HCT116 (cell line): Measurements from ENCODE around the gene NARF. TPM values are rescaled to one million over a fixed set of nuclear protein-coding genes. Genes with fewer than 3 reads are reported as not detected.
A peak's percentile ranks its signal among the peaks of the same experiment; 100 is the strongest.
"Not testable (repeated sequence)": the region's sequence is repeated elsewhere in the genome, so short reads cannot be mapped to it uniquely, and the experiment has no call there.

ENCODE experiments used
- ATAC-seq: fragments of 200-7000 bp; cut with Tn5 transposase; 2 replicates; pipeline ENCODE4 v1.9.1; 2020; ENCODE audit warnings: mild to moderate bottlenecking, moderate library complexity
- BruUV-seq: library from RNA; stranded (reverse); fragments of 400-500 nt; replicated peaks from 2 replicates; lab custom pipeline; 2021; lab: Mats Ljungman, UMichigan
- CTCF ChIA-PET: fragments of 300-600 bp; sonication (Branson Sonifier 250); formaldehyde crosslinking; loops from one replicate; lab custom pipeline; 2021; ENCODE audit warnings: antibody characterized with exemption; lab: Charles Lee
- POLR2A ChIA-PET: fragments of 300-600, 350-600 bp; sonication (Branson Sonifier 250); formaldehyde crosslinking; loops from one replicate; lab custom pipeline; 2021; ENCODE audit warnings: antibody characterized with exemption; lab: Charles Lee
- RAD21 ChIA-PET, 2 experiments: fragments of 300-600 bp; sonication (Branson Sonifier 250); formaldehyde crosslinking; loops; one replicate each; lab custom pipeline; 2023; ENCODE audit warnings: low total read pairs in 2 of 2; ENCODE audit not compliant: uncharacterized antibody in 2 of 2, unreplicated experiment in 2 of 2, low non-redundant PET in 1 of 2; lab: Charles Lee
- DNase-seq: peaks from one replicate; pipeline ENCODE4 v3.0.0-alpha.2; 2010; ENCODE audit warnings: low read depth, low spot score
- H2AFZ ChIP-seq: fragments of 200-600 bp; shearing (Covaris generic), sonication (generic); 2 replicates; pipeline ENCODE4 v1.6.1; 2017; ENCODE audit warnings: low read depth, mixed run types, mixed read lengths, antibody characterized with exemption, low read length; ENCODE audit not compliant: poor library complexity, severe bottlenecking
- H3K27ac ChIP-seq: 2 replicates; pipeline ENCODE4 v1.5.1; 2012; ENCODE audit warnings: low read depth, low read length
- H3K27me3 ChIP-seq: fragments of 200-600 bp; sonication (generic); 2 replicates; pipeline ENCODE4 v1.6.1; 2016; ENCODE audit warnings: mixed run types, low read length, mixed read lengths; ENCODE audit not compliant: insufficient read depth
- H3K36me3 ChIP-seq, 2 experiments: fragments of 200-500 bp in 1 of 2; fragments of 200-600 bp in 1 of 2; sonication (Bioruptor generic) in 1 of 2; sonication (generic) in 1 of 2; 2 replicates each; pipeline versions ENCODE4 v1.5.1 to v1.6.1; 2014 to 2016; ENCODE audit warnings: low read length in 2 of 2, inconsistent platforms in 1 of 2, mixed read lengths in 1 of 2, mixed run types in 1 of 2; ENCODE audit not compliant: insufficient read depth in 2 of 2, control insufficient read depth in 1 of 2
- H3K4me1 ChIP-seq, 2 experiments: fragments of 200-600 bp in 1 of 2; sonication (generic) in 1 of 2; 2 replicates each; pipeline versions ENCODE4 v1.5.1 to v1.6.1; 2012 to 2017; ENCODE audit warnings: low read length in 2 of 2, inconsistent platforms in 1 of 2, mild to moderate bottlenecking in 1 of 2, mixed read lengths in 1 of 2, mixed run types in 1 of 2, moderate library complexity in 1 of 2; ENCODE audit not compliant: insufficient read depth in 2 of 2, control insufficient read depth in 1 of 2
- H3K4me2 ChIP-seq: fragments of 200-600 bp; sonication (generic); 2 replicates; pipeline ENCODE4 v1.6.1; 2017; ENCODE audit warnings: mixed run types, low read length, mixed read lengths
- H3K4me3 ChIP-seq, 2 experiments: fragments of 200-600 bp in 1 of 2; sonication (generic) in 1 of 2; replicated peaks in 1 of 2; 2 replicates each; pipeline ENCODE4 v1.5.1; 2011 to 2016; ENCODE audit warnings: low read length in 2 of 2, control low read depth in 1 of 2, low read depth in 1 of 2, mild to moderate bottlenecking in 1 of 2, mixed read lengths in 1 of 2, mixed run types in 1 of 2
- H3K79me2 ChIP-seq: fragments of 200-600 bp; sonication (generic); 2 replicates; pipeline ENCODE4 v1.6.1; 2017; ENCODE audit warnings: mild to moderate bottlenecking, mixed run types, low read length, moderate library complexity, mixed read lengths; ENCODE audit not compliant: insufficient read depth
- H3K9ac ChIP-seq: fragments of 200-600 bp; sonication (generic); 2 replicates; pipeline ENCODE4 v1.6.1; 2016; ENCODE audit warnings: low read length, mixed read lengths
- H3K9me2 ChIP-seq: fragments of 200-600 bp; sonication (generic), shearing (Covaris generic); 2 replicates; pipeline ENCODE4 v1.6.1; 2017; ENCODE audit warnings: mixed run types, mild to moderate bottlenecking, moderate library complexity; ENCODE audit not compliant: insufficient read depth
- H3K9me3 ChIP-seq, 2 experiments: fragments of 200-500 bp in 1 of 2; fragments of 200-600 bp in 1 of 2; sonication (Bioruptor generic) in 1 of 2; sonication (generic) in 1 of 2; 2 replicates each; pipeline ENCODE4 v1.6.1; 2014 to 2017; ENCODE audit warnings: low read length in 2 of 2, mixed read lengths in 2 of 2, inconsistent platforms in 1 of 2, low read depth in 1 of 2, mild to moderate bottlenecking in 1 of 2, mixed run types in 1 of 2, moderate library complexity in 1 of 2; ENCODE audit not compliant: control insufficient read depth in 1 of 2, insufficient read depth in 1 of 2
- H4K20me1 ChIP-seq: fragments of 200-600 bp; sonication (generic), shearing (Covaris generic); 2 replicates; pipeline ENCODE4 v1.6.1; 2017; ENCODE audit warnings: mixed run types, mild to moderate bottlenecking, moderate library complexity; ENCODE audit not compliant: insufficient read depth
- CEBPB ChIP-seq: IDR thresholded peaks from 2 replicates; pipeline ENCODE4 v1.6.1; 2012; ENCODE audit warnings: low read depth
- EGR1 ChIP-seq: IDR thresholded peaks from 2 replicates; pipeline ENCODE4 v1.6.1; 2012; ENCODE audit warnings: low read depth
- ELF1 ChIP-seq: IDR thresholded peaks from 2 replicates; pipeline ENCODE4 v1.6.1; 2012; ENCODE audit warnings: low read depth, borderline replicate concordance
- EZH2 ChIP-seq: fragments of 200-600 bp; sonication (generic); IDR thresholded peaks from 2 replicates; pipeline ENCODE4 v1.6.1; 2017; ENCODE audit warnings: antibody characterized with exemption, mixed run types
- EZH2phosphoT487 ChIP-seq: fragments of 200-600 bp; IDR thresholded peaks from 2 replicates; pipeline ENCODE4 v1.6.1; 2018; ENCODE audit warnings: antibody characterized with exemption, borderline replicate concordance
- JUND ChIP-seq: IDR thresholded peaks from 2 replicates; pipeline ENCODE4 v1.6.1; 2012
- RAD21 ChIP-seq: IDR thresholded peaks from 2 replicates; pipeline ENCODE4 v1.6.1; 2012; ENCODE audit warnings: low read depth, mild to moderate bottlenecking
- SIN3A ChIP-seq: IDR thresholded peaks from 2 replicates; pipeline ENCODE4 v1.6.1; 2012; ENCODE audit warnings: low read depth
- SRF ChIP-seq: IDR thresholded peaks from 2 replicates; pipeline ENCODE4 v1.6.1; 2012; ENCODE audit warnings: low read depth
- YY1 ChIP-seq: IDR thresholded peaks from 2 replicates; pipeline ENCODE4 v1.6.1; 2011; ENCODE audit warnings: low read length, low read depth, moderate library complexity, mild to moderate bottlenecking; ENCODE audit not compliant: insufficient replicate concordance; ENCODE audit errors: extremely low read depth
- ZFX ChIP-seq: fragments of 450-650 bp; IDR thresholded peaks from 2 replicates; pipeline ENCODE4 v1.6.1; 2017
- intact Hi-C: fragments of 100-400 bp; cut with micrococcal nuclease; formaldehyde crosslinking; loops from 2 replicates; pipeline ENCODE4 v1.10.0; 2022
- total RNA-seq: library from RNA; stranded (reverse); gene quantifications from one replicate; pipeline ENCODE4 v1.2.1, GENCODE V29; 2021; ENCODE audit not compliant: unreplicated experiment
- TF ChIP-seq, protein P1 (sequence below), 3 experiments: fragments of 200-600 bp in 1 of 3; sonication (generic) in 1 of 3; IDR thresholded peaks in 2 of 3; conservative IDR thresholded peaks in 1 of 3; 2 replicates each; pipeline ENCODE4 v1.5.1; 2012 to 2017; ENCODE audit warnings: low read depth in 2 of 3, low read length in 2 of 3, antibody characterized with exemption in 1 of 3, borderline replicate concordance in 1 of 3, control low read depth in 1 of 3, mild to moderate bottlenecking in 1 of 3, mixed read lengths in 1 of 3, mixed run types in 1 of 3, moderate library complexity in 1 of 3; ENCODE audit not compliant: insufficient read depth in 1 of 3
- TF ChIP-seq, protein P2 (sequence below): IDR thresholded peaks from 2 replicates; pipeline ENCODE4 v1.6.1; 2012; ENCODE audit warnings: low read depth
- TF ChIP-seq, protein P3 (sequence below): IDR thresholded peaks from 2 replicates; pipeline ENCODE4 v1.6.1; 2012

Gene NARF
- total RNA-seq, 1 experiment from 2014 or later = 91.8 TPM

DNA sequence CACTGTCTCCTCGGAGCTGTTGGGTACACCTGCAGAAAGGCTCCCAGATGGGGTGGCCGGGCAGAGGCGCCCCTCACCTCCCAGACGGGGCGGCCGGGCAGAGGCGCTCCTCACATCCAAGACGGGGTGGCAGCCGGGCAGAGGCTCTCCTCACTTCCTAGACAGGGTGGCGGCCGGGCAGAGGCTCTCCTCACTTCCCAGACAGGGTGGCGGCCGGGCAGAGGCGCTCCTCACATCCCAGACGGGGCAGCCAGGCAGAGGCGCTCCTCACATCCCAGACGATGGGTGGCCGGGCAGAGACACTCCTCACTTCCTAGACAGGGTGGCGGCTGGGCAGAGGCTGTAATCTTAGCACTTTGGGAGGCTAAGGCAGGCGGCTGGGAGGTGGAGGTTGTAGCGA lies 4.8 kb upstream of the NARF start:
- intact Hi-C loops = loop anchor here (5.0 kb wide), 1 partner anchor 299 kb away; the partner anchor contains the start of gene TBCD
- H4K20me1 ChIP-seq, H3K27me3 ChIP-seq, DNase-seq, CTCF ChIA-PET, POLR2A ChIA-PET, H3K27ac ChIP-seq, ATAC-seq, BruUV-seq, H3K4me2 ChIP-seq, H2AFZ ChIP-seq, RAD21 ChIA-PET, H3K36me3 ChIP-seq, H3K9me3 ChIP-seq, H3K9ac ChIP-seq, H3K4me3 ChIP-seq, H3K9me2 ChIP-seq: not testable (repeated sequence)
- peaks cover 15% of the 10 kb centered on the region for H3K79me2 ChIP-seq
- H3K4me1 ChIP-seq = peaks cover 16 to 31% of the 10 kb centered on the region in 2 experiments

DNA sequence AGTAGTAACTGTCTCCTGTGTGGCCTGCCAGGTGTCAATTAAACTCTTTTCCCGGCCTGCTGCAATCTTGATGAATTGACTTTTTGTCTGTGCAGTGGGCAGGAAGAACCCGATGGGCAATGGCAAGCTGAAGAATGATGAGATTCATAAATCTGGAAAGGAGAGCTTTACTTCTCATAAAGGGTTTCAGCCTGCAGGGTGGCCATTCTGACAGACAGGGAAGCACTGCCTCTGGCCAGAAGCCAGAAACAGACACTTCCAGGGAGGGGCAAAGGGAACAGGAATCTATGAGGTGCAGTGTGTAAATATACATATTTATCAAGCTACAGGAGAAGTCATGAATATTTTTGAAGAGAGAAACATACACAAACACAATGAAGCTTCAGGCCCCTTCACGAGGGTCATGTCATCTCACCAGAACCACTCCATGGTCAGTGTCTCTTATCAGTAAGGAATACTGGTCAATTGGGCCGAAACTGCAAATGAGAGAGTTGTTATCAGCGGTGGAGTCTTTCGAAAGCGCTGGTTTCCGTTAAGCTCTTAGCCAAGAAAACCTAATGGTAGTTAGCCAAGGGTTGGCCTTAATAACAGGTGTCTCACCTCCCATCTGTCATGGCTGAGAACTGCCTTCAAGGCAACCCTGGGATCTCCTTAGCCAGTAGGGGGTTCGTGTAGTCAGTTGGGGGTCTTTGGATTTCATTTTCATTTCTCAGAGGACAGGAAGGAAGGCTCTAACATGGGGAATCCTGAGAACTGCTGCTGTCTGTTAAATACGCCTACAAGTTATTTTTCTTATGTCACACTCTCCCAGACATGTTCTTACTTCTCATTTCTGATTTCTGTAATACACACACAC lies 1.2 kb upstream of the NARF start:
- intact Hi-C loops = no loop called here
- ChIA-PET RAD21 (interaction anchor here in 1 of 2 experiments (0.7 kb wide), 1 partner anchor 42 kb away, joined by 3 read pairs; no protein-coding TSS in a partner anchor), POLR2A (interaction anchor here (0.6 kb wide), 1 partner anchor 59 kb away, joined by 4 read pairs; no protein-coding TSS in a partner anchor), CTCF (no interaction called here)
- peak overlapping the region; percentile 76 to 96 for H3K4me3 ChIP-seq
- DNase-seq = no peak
- H3K4me2 ChIP-seq = peak overlapping the region; percentile 76
- H3K79me2 ChIP-seq = peaks cover 5% of the 10 kb centered on the region; the same call in 1 of the 2 replicates
- no peak for ATAC-seq
- no peaks in the 10 kb centered on the region for H4K20me1 ChIP-seq
- H3K9me3 ChIP-seq = no peaks in the 10 kb centered on the region
- H3K4me1 ChIP-seq = peaks cover 8 to 19% of the 10 kb centered on the region in 2 experiments; a peak in 3 of 4 replicates
- peaks cover 8 to 13% of the 10 kb centered on the region in 2 experiments; a peak in 3 of 4 replicates for H3K36me3 ChIP-seq
- H3K27me3 ChIP-seq = no peaks in the 10 kb centered on the region
- H3K9ac ChIP-seq = peak overlapping the region; percentile 86
- no peaks in the 10 kb centered on the region for H3K9me2 ChIP-seq
- no TSS peak for BruUV-seq
- H2AFZ ChIP-seq = no peak overlapping the region
- peak overlapping the region; percentile 99 for H3K27ac ChIP-seq
- no peak for TF ChIP-seq SIN3A
- no peak for TF ChIP-seq SRF
- TF ChIP-seq, protein P1, sequence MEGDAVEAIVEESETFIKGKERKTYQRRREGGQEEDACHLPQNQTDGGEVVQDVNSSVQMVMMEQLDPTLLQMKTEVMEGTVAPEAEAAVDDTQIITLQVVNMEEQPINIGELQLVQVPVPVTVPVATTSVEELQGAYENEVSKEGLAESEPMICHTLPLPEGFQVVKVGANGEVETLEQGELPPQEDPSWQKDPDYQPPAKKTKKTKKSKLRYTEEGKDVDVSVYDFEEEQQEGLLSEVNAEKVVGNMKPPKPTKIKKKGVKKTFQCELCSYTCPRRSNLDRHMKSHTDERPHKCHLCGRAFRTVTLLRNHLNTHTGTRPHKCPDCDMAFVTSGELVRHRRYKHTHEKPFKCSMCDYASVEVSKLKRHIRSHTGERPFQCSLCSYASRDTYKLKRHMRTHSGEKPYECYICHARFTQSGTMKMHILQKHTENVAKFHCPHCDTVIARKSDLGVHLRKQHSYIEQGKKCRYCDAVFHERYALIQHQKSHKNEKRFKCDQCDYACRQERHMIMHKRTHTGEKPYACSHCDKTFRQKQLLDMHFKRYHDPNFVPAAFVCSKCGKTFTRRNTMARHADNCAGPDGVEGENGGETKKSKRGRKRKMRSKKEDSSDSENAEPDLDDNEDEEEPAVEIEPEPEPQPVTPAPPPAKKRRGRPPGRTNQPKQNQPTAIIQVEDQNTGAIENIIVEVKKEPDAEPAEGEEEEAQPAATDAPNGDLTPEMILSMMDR (IDR thresholded peaks at IDR 0.05 in 2 of 3, conservative IDR thresholded peaks at IDR 0.05 in 1 of 3; ENCODE audit: borderline replicate concordance in 1 of 3, insufficient read depth in 1 of 3, low read depth in 2 of 3, low read length in 2 of 3) = no peak
- no peak for TF ChIP-seq EZH2phosphoT487
- no peak for TF ChIP-seq EZH2
- TF ChIP-seq EGR1 = no peak
- no peak for TF ChIP-seq YY1
- no peak for TF ChIP-seq CEBPB
- TF ChIP-seq ELF1 = no peak
- TF ChIP-seq, protein P2, sequence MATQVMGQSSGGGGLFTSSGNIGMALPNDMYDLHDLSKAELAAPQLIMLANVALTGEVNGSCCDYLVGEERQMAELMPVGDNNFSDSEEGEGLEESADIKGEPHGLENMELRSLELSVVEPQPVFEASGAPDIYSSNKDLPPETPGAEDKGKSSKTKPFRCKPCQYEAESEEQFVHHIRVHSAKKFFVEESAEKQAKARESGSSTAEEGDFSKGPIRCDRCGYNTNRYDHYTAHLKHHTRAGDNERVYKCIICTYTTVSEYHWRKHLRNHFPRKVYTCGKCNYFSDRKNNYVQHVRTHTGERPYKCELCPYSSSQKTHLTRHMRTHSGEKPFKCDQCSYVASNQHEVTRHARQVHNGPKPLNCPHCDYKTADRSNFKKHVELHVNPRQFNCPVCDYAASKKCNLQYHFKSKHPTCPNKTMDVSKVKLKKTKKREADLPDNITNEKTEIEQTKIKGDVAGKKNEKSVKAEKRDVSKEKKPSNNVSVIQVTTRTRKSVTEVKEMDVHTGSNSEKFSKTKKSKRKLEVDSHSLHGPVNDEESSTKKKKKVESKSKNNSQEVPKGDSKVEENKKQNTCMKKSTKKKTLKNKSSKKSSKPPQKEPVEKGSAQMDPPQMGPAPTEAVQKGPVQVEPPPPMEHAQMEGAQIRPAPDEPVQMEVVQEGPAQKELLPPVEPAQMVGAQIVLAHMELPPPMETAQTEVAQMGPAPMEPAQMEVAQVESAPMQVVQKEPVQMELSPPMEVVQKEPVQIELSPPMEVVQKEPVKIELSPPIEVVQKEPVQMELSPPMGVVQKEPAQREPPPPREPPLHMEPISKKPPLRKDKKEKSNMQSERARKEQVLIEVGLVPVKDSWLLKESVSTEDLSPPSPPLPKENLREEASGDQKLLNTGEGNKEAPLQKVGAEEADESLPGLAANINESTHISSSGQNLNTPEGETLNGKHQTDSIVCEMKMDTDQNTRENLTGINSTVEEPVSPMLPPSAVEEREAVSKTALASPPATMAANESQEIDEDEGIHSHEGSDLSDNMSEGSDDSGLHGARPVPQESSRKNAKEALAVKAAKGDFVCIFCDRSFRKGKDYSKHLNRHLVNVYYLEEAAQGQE = no peak
- TF ChIP-seq, protein P3, sequence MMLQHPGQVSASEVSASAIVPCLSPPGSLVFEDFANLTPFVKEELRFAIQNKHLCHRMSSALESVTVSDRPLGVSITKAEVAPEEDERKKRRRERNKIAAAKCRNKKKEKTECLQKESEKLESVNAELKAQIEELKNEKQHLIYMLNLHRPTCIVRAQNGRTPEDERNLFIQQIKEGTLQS = no peak
- TF ChIP-seq JUND = no peak
- TF ChIP-seq ZFX = no peak
- no peak for TF ChIP-seq RAD21
